Measurements from ENCODE around the gene DDX6.

DNA sequence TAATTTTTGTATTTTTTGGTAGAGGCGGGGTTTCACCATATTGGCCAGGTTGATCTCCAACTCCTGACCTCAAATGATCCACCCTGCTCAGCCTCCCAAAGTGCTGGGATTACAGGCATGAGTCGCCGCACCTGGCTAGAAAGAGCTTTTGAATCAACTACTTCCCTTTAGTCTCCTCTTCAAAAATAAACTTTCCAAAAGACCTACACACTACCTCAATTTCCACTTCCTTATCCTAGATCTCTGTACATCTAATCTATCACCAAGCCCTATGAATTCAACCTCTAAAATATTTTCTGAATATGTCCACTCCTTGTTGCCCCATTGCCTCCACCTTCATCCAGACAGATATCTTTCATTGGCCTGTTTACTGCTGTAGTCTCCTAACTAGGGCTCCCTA, 13.1 kb upstream of the DDX6 start:
- TF ChIP-seq, protein P1, sequence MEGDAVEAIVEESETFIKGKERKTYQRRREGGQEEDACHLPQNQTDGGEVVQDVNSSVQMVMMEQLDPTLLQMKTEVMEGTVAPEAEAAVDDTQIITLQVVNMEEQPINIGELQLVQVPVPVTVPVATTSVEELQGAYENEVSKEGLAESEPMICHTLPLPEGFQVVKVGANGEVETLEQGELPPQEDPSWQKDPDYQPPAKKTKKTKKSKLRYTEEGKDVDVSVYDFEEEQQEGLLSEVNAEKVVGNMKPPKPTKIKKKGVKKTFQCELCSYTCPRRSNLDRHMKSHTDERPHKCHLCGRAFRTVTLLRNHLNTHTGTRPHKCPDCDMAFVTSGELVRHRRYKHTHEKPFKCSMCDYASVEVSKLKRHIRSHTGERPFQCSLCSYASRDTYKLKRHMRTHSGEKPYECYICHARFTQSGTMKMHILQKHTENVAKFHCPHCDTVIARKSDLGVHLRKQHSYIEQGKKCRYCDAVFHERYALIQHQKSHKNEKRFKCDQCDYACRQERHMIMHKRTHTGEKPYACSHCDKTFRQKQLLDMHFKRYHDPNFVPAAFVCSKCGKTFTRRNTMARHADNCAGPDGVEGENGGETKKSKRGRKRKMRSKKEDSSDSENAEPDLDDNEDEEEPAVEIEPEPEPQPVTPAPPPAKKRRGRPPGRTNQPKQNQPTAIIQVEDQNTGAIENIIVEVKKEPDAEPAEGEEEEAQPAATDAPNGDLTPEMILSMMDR (IDR thresholded peaks at IDR 0.05; ENCODE audit: low read depth, low read length, poor library complexity, severe bottlenecking), result no peak
- TF ChIP-seq EZH2phosphoT487 (IDR thresholded peaks at IDR 0.05; ENCODE audit: borderline replicate concordance, low read length), result no peak
